ENCODE data around the gene HLA-DPB1. TPM values are rescaled to one million over a fixed set of nuclear protein-coding genes. Genes with fewer than 3 reads are reported as not detected.

HLA-DPB1 gene
- polyA plus RNA-seq, 1 donor from 2014 or later: 2.3 TPM

- Histone ChIP-seq H3K79me2 (replicated peaks; ENCODE audit: insufficient read depth, low read length) (peaks cover 2% of the 10 kb centered on the region), H3K9ac (ENCODE audit: low read length) (no peak overlapping the region), H3K9me3 (ENCODE audit: low read length) (peaks cover 11% of the 10 kb centered on the region), H3K36me3 (ENCODE audit: insufficient read depth, low read length) (no peaks in the 10 kb centered on the region), H3K4me3 (ENCODE audit: low read length) (no peak overlapping the region), H2AFZ (ENCODE audit: low read depth, low read length) (no peak overlapping the region), H3K9me2 (ENCODE audit: insufficient read depth, low read length) (no peaks in the 10 kb centered on the region), H3K27me3 (ENCODE audit: insufficient read depth, low read depth, low read length) (no peaks in the 10 kb centered on the region), H3K27ac (ENCODE audit: low read length) (no peak overlapping the region), H3K4me2 (ENCODE audit: low read length) (no peak overlapping the region), H4K20me1 (ENCODE audit: insufficient read depth) (no peaks in the 10 kb centered on the region), H3F3A (ENCODE audit: insufficient read depth, low read length, poor library complexity, severe bottlenecking) (no peaks in the 10 kb centered on the region)
- no peak for TF ChIP-seq REST (IDR thresholded peaks at IDR 0.05; ENCODE audit: borderline replicate concordance)
- TF ChIP-seq MXI1 (conservative IDR thresholded peaks at IDR 0.05; ENCODE audit: poor library complexity, severe bottlenecking): no peak
- TF ChIP-seq CTCF (IDR thresholded peaks at IDR 0.05; ENCODE audit: poor library complexity, severe bottlenecking): peak; percentile 46
- TF ChIP-seq RAD21 (conservative IDR thresholded peaks at IDR 0.05): peak; percentile 37
- TF ChIP-seq TAF1 (IDR thresholded peaks at IDR 0.05; ENCODE audit: low read depth): no peak
- TF ChIP-seq EP300 (conservative IDR thresholded peaks at IDR 0.05; ENCODE audit: poor library complexity, severe bottlenecking): no peak
- peak; percentile 43 for TF ChIP-seq SMC3 (conservative IDR thresholded peaks at IDR 0.05; ENCODE audit: poor library complexity)
- TF ChIP-seq POLR2AphosphoS5 (IDR thresholded peaks at IDR 0.05): no peak
These were observed 48.1 kb downstream of the HLA-DPB1 start for GRCh38 chr6:33123732-33124524.

GRCh38 chr6:33124525-33124901 is 48.7 kb downstream of the HLA-DPB1 start:
- H3K4me2 ChIP-seq (ENCODE audit: low read length): no peak overlapping the region
- no peaks in the 10 kb centered on the region for H3K79me2 ChIP-seq (replicated peaks; ENCODE audit: insufficient read depth, low read length)
- no peaks in the 10 kb centered on the region for H3K36me3 ChIP-seq (ENCODE audit: insufficient read depth, low read length)

More at GRCh38 chr6:33124525-33124901, 48.7 kb downstream of the HLA-DPB1 start:
- Histone ChIP-seq H3K27me3 (ENCODE audit: insufficient read depth, low read depth, low read length) (no peaks in the 10 kb centered on the region), H3K9me2 (ENCODE audit: insufficient read depth, low read length) (no peaks in the 10 kb centered on the region), H4K20me1 (ENCODE audit: insufficient read depth) (no peaks in the 10 kb centered on the region), H3K4me3 (ENCODE audit: low read length) (no peak overlapping the region), H3K9ac (ENCODE audit: low read length) (no peak overlapping the region), H2AFZ (ENCODE audit: low read depth, low read length) (no peak overlapping the region), H3K27ac (ENCODE audit: low read length) (no peak overlapping the region), H3F3A (ENCODE audit: insufficient read depth, low read length, poor library complexity, severe bottlenecking) (no peaks in the 10 kb centered on the region), H3K9me3 (ENCODE audit: low read length) (peaks cover 11% of the 10 kb centered on the region)
- TF ChIP-seq TAF1 (IDR thresholded peaks at IDR 0.05; ENCODE audit: low read depth) (no peak), MXI1 (conservative IDR thresholded peaks at IDR 0.05; ENCODE audit: poor library complexity, severe bottlenecking) (no peak), POLR2AphosphoS5 (IDR thresholded peaks at IDR 0.05) (no peak), REST (IDR thresholded peaks at IDR 0.05; ENCODE audit: borderline replicate concordance) (no peak), EZH2 (IDR thresholded peaks at IDR 0.05; ENCODE audit: borderline replicate concordance, insufficient read depth, low read length, poor library complexity, severe bottlenecking) (no peak)

All from neural cell (in vitro differentiated cells).